Tibial nerve (tissue), 4 donors: ENCODE measurements around the gene SEC31A. TPM values are rescaled to one million over a fixed set of nuclear protein-coding genes. Genes with fewer than 3 reads are reported as not detected.
"Not testable (repeated sequence)": the region's sequence is repeated elsewhere in the genome, so short reads cannot be mapped to it uniquely, and the experiment has no call there.

Experiments
- DNase-seq, 2 donors: peaks; one replicate each; pipeline ENCODE4 v3.0.0-alpha.2; 2019; ENCODE audit warnings: low spot score in 2 of 2
- H3K27ac ChIP-seq, 4 donors: fragments of 200-600 bp; sonication (generic) in 3 of 4; one replicate each; pipeline ENCODE4 v1.5.1; 2017 to 2019; ENCODE audit warnings: mild to moderate bottlenecking in 1 of 4
- H3K27me3 ChIP-seq, 2 donors: fragments of 200-600 bp; sonication (generic) in 1 of 2; one replicate each; pipeline versions ENCODE4 v1.5.1 to v1.6.0; 2017 to 2019
- H3K36me3 ChIP-seq, 3 donors: fragments of 200-600 bp; sonication (generic); one replicate each; pipeline ENCODE4 v1.5.1; 2018 to 2019
- H3K4me1 ChIP-seq, 4 donors: fragments of 200-600 bp; sonication (generic) in 3 of 4; one replicate each; pipeline ENCODE4 v1.5.1; 2017 to 2019
- H3K4me3 ChIP-seq, 4 donors: fragments of 200-600 bp; sonication (generic) in 3 of 4; one replicate each; pipeline ENCODE4 v1.5.1; 2017 to 2019; ENCODE audit warnings: mild to moderate bottlenecking in 1 of 4, moderate library complexity in 1 of 4
- H3K9me3 ChIP-seq, 4 donors: fragments of 200-600 bp; sonication (generic) in 3 of 4; one replicate each; pipeline ENCODE4 v1.5.1; 2017 to 2019
- EP300 ChIP-seq, 2 donors: sonication (generic); formaldehyde crosslinking; IDR thresholded peaks; one replicate each; pipeline ENCODE4 v1.6.1; 2017; ENCODE audit warnings: antibody characterized with exemption in 2 of 2, mild to moderate bottlenecking in 1 of 2
- POLR2A ChIP-seq, 2 donors: fragments of 450-650 bp; IDR thresholded peaks; one replicate each; pipeline ENCODE4 v1.6.1; 2017; ENCODE audit warnings: antibody characterized with exemption in 2 of 2, mild to moderate bottlenecking in 2 of 2, moderate library complexity in 2 of 2
- WGBS, 2 donors: methylation state at CpG; one replicate each; pipeline ENCODE4 v1.1.5; 2018; 5-methylcytosine and 5-hydroxymethylcytosine counted together
- total RNA-seq, 4 donors: library from RNA; depleted of rRNA; stranded (reverse); fragments of >200 nt; gene quantifications; one replicate each; pipeline ENCODE4 v1.1.0, GENCODE V29; 2016
- TF ChIP-seq, protein P1 (sequence below), 5 experiments: fragments of 200-600 bp in 3 of 5; fragments of 450-650 bp in 2 of 5; sonication (generic) in 3 of 5; IDR thresholded peaks; one replicate each; pipeline ENCODE4 v1.5.1; 2016 to 2019; ENCODE audit warnings: antibody characterized with exemption in 5 of 5, mild to moderate bottlenecking in 3 of 5, moderate library complexity in 2 of 5

Gene SEC31A
- total RNA-seq, 4 donors from 2014 or later, result 171 to 190 (median 176) TPM

- H3K36me3 ChIP-seq, result peaks cover 5 to 99% (median 22%) of the 10 kb centered on the region in 3 donors
- TF ChIP-seq EP300 (IDR thresholded peaks at IDR 0.05), result no peak
- TF ChIP-seq POLR2A (IDR thresholded peaks at IDR 0.05), result no peak
- TF ChIP-seq, protein P1, sequence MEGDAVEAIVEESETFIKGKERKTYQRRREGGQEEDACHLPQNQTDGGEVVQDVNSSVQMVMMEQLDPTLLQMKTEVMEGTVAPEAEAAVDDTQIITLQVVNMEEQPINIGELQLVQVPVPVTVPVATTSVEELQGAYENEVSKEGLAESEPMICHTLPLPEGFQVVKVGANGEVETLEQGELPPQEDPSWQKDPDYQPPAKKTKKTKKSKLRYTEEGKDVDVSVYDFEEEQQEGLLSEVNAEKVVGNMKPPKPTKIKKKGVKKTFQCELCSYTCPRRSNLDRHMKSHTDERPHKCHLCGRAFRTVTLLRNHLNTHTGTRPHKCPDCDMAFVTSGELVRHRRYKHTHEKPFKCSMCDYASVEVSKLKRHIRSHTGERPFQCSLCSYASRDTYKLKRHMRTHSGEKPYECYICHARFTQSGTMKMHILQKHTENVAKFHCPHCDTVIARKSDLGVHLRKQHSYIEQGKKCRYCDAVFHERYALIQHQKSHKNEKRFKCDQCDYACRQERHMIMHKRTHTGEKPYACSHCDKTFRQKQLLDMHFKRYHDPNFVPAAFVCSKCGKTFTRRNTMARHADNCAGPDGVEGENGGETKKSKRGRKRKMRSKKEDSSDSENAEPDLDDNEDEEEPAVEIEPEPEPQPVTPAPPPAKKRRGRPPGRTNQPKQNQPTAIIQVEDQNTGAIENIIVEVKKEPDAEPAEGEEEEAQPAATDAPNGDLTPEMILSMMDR (IDR thresholded peaks at IDR 0.05), result no peak
- no peaks in the 10 kb centered on the region for H3K4me1 ChIP-seq
- no peaks in the 10 kb centered on the region for H3K27me3 ChIP-seq
- H3K4me3 ChIP-seq, result no peak overlapping the region
- no peaks in the 10 kb centered on the region for H3K9me3 ChIP-seq
- no peak overlapping the region for H3K27ac ChIP-seq
- DNase-seq, result no peak
Measured at GRCh38 chr4:82850684-82851083, 40.3 kb downstream of the SEC31A start.

DNA sequence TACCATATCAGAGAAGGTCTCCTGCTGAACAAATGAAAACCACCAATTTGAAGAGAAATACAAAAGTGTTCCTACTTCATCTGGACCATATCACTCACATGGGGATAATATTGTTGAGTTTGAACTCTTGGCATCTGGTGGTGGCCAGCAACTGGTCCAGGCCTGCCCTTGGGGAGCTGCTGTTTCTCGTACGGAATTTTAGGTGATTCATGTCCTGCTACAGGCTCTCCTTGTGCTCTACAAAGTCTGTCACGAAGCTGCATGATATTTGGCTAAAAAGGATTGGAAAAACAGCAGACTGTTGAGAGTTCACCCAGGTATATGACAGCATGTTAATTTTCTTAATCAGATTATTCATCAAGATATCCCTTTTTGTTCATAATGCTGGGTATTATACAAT lies 42.2 kb downstream of the SEC31A start:
- Histone ChIP-seq H3K27me3 (no peaks in the 10 kb centered on the region), H3K9me3 (no peaks in the 10 kb centered on the region), H3K27ac (no peak overlapping the region), H3K36me3 (peaks cover 5 to 94% (median 18%) of the 10 kb centered on the region in 3 donors), H3K4me3 (no peak overlapping the region), H3K4me1 (no peaks in the 10 kb centered on the region)
- WGBS, 2 donors, result 73 to 84% methylated on average over 3 of the region's 3 CpGs
- no peak for TF ChIP-seq EP300 (IDR thresholded peaks at IDR 0.05)
- TF ChIP-seq POLR2A (IDR thresholded peaks at IDR 0.05), result no peak
- TF ChIP-seq, protein P1 (IDR thresholded peaks at IDR 0.05), result no peak
- DNase-seq, result no peak

DNA sequence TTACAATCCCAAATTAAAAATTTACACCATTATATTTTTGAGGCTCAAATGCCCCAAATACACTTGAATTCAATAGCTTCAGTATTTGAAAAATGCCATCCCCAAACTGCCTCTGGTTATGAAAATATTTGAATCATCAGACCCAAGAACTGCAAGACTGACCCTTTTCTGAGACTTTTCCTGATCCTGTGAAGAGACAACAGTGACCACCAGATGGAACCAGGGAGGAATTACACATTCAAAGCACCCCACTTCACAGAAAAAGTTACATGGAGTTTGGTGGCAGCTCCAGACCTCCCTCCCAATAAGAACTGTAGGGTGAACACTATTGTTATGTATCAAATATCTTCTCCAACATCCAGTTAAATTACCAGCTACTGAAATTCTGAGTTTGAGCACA lies 48.4 kb downstream of the SEC31A start:
- no peaks in the 10 kb centered on the region for H3K27me3 ChIP-seq
- DNase-seq, result no peak
- H3K4me3 ChIP-seq, result no peak overlapping the region
- H3K9me3 ChIP-seq, result no peaks in the 10 kb centered on the region
- no peaks in the 10 kb centered on the region for H3K4me1 ChIP-seq
- TF ChIP-seq, protein P1 (IDR thresholded peaks at IDR 0.05), result peak in 2 of 5 experiments; percentile 7 to 13
- TF ChIP-seq POLR2A (IDR thresholded peaks at IDR 0.05), result no peak
- H3K27ac ChIP-seq, result no peak overlapping the region
- H3K36me3 ChIP-seq, result peaks cover 0 to 95% (median 8%) of the 10 kb centered on the region in 3 donors

- TF ChIP-seq EP300 (IDR thresholded peaks at IDR 0.05), result no peak
- TF ChIP-seq POLR2A (IDR thresholded peaks at IDR 0.05), result no peak
- TF ChIP-seq, protein P1 (IDR thresholded peaks at IDR 0.05), result no peak
- WGBS, 2 donors, result 79 to 80% methylated on average over 1 of the region's 1 CpG
- no peak overlapping the region for H3K27ac ChIP-seq
Measured at GRCh38 chr4:82839624-82840023, 51.3 kb downstream of the SEC31A start.

GRCh38 chr4:82833696-82834313 lies 57.1 kb downstream of the SEC31A start:
- 67 to 96% methylated on average over 1 of the region's 1 CpG for WGBS, 2 donors
- no peaks in the 10 kb centered on the region for H3K4me1 ChIP-seq
- no peak overlapping the region for H3K27ac ChIP-seq
- TF ChIP-seq POLR2A (IDR thresholded peaks at IDR 0.05) (no peak), EP300 (IDR thresholded peaks at IDR 0.05) (no peak)
- TF ChIP-seq, protein P1 (IDR thresholded peaks at IDR 0.05), result no peak
- DNase-seq, result no peak
- no peaks in the 10 kb centered on the region for H3K9me3 ChIP-seq
- no peak overlapping the region for H3K4me3 ChIP-seq
- no peaks in the 10 kb centered on the region for H3K27me3 ChIP-seq
- H3K36me3 ChIP-seq, result peaks cover 0 to 83% (median 0%) of the 10 kb centered on the region in 3 donors

More at GRCh38 chr4:82839624-82840023, 51.3 kb downstream of the SEC31A start:
- no peaks in the 10 kb centered on the region for H3K27me3 ChIP-seq
- no peaks in the 10 kb centered on the region for H3K9me3 ChIP-seq
- H3K36me3 ChIP-seq, result peaks cover 0 to 92% (median 8%) of the 10 kb centered on the region in 3 donors
- H3K4me3 ChIP-seq, result no peak overlapping the region
- no peak for DNase-seq
- H3K4me1 ChIP-seq, result no peaks in the 10 kb centered on the region

DNA sequence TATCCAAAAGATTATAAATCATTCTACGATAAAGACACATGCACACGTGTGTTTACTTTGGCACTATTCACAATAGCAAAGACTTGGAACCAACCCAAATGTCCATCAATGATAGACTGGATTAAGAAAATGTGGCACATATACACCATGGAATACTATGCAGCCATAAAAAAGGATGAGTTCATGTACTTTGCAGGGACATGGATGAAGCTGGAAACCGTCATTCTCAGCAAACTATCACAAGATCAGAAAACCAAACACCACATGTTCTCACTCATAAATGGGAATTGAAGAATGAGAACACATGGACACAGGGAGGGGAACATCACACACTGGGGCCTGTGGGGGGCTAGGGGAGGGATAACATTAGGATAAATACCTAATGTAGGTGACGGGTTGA lies 57.9 kb downstream of the SEC31A start:
- not testable (repeated sequence) for H3K27me3 ChIP-seq, H3K4me3 ChIP-seq, H3K4me1 ChIP-seq, H3K27ac ChIP-seq, H3K9me3 ChIP-seq, DNase-seq
- WGBS, 2 donors, result 87 to 97% methylated on average over 4 of the region's 4 CpGs
- peaks cover 0 to 83% (median 2%) of the 10 kb centered on the region in 3 donors for H3K36me3 ChIP-seq
